Adrenal gland (tissue), 5 donors: Measurements from ENCODE around the gene KIAA1755.

Experiments used
- CTCF ChIP-seq, 6 experiments: fragments of 450-650 bp in 4 of 6; fragments of 200-600 bp in 2 of 6; sonication (generic) in 1 of 6; IDR thresholded peaks; 1 replicate in 5 of 6; 2 replicates in 1 of 6; pipeline versions ENCODE4 v1.5.1 to v1.8.0; 2016 to 2021; ENCODE audit warnings: antibody characterized with exemption in 6 of 6, mild to moderate bottlenecking in 2 of 6, moderate library complexity in 1 of 6
- POLR2A ChIP-seq, 2 donors: fragments of 450-650 bp; IDR thresholded peaks; one replicate each; pipeline ENCODE4 v1.6.1; 2017; ENCODE audit warnings: antibody characterized with exemption in 2 of 2, mild to moderate bottlenecking in 2 of 2, moderate library complexity in 1 of 2
- donor health status: DM: no; HTN: no; CAD: no.

DNA sequence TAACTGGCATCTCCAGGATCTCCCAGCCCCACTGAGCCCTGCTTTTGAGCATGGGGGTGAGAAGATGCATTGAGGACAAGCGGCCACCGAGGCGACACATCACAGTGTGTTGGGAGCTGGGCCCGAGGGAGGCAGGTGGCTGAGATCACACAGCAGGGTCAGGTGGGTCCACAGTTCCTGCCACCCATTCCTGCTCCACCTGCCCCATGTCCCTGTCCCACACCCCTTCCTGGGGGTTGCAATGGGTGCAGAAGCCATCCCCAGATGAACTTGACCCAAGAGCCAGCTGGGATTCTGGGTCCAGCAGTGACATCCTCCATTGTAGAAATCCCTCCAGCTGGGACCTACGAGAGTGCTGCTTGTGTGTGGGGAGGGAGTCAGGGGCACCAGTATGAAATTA, 96.5 kb downstream of the KIAA1755 start:
- TF ChIP-seq CTCF (IDR thresholded peaks at IDR 0.05) (no peak), POLR2A (IDR thresholded peaks at IDR 0.05) (no peak)
